Measurements from ENCODE around the gene BSCL2. TPM values are rescaled to one million over a fixed set of nuclear protein-coding genes. Genes with fewer than 3 reads are reported as not detected.
A peak's percentile ranks its signal among the peaks of the same experiment; 100 is the strongest.

Gene BSCL2
- polyA plus RNA-seq, 3 donors: 43.5 to 65.7 (median 63.3) TPM

DNA sequence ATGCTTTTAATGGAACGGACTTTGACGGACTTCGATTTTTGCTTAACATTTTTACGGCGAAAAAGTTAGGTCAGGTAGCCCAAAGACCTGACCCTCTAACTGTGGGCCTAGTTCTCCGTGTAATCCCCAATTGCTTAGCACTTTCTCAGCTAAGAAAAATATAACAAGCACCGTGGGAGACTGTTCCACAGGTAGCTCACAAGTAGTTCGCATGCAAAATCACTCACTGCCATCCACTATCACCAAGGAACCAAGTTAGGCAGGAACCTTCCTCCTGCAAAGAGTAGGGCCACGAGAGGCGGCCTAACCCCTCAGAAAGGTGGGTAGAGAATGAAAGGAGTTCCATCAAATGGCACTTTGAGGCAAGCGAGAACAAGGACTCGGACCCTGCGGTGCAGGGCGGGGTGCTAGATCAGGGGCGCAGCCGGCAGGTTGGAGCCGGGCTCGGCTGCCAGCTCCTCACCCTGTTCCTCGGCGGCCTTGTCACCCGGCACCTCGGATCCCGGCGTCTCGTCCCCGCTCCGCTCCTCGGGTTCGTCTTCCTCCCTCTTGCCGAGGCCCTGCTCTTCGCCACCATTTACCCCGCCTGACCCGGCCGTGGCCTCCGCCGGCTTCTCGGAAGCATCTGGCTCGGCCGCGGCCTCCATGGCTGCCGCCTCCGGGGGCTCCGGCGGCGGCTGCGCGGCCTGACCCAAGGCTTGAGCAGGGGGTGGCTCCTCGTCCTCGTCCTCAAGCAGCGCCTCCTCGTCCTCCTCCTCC is 19.1 kb upstream of the BSCL2 start:
- Mint-ChIP-seq H3K36me3 (peaks cover 35 to 41% of the 10 kb centered on the region in 2 donors), H3K27ac (peak overlapping the region; percentile 94 to 98 (median 98)), H3K27me3 (ENCODE audit: low read depth in 3 of 3) (no peaks in the 10 kb centered on the region), H3K4me1 (peaks cover 45% of the 10 kb centered on the region), H3K9me3 (peaks cover 0 to 3% (median 0%) of the 10 kb centered on the region in 7 donors), H3K4me3 (peak overlapping the region; percentile 91 to 98)
- Histone ChIP-seq H3K4me2 (replicated peaks; ENCODE audit: extremely low read depth, low read length, poor library complexity, severe bottlenecking) (peak overlapping the region; percentile 100), H4K20me1 (ENCODE audit: insufficient read depth, low read length) (peaks cover 57% of the 10 kb centered on the region), H3K27ac (ENCODE audit: low read depth in 1 of 2, low read length in 2 of 2) (peak overlapping the region; percentile 88 to 91), H3K9me3 (replicated peaks in 1 of 2; ENCODE audit: control insufficient read depth in 1 of 2, insufficient read depth in 1 of 2, low read length in 2 of 2) (no peaks in the 10 kb centered on the region), H3K9ac (ENCODE audit: insufficient read depth, low read length, poor library complexity, severe bottlenecking) (peak overlapping the region; percentile 91), H3K27me3 (ENCODE audit: control insufficient read depth in 2 of 2, insufficient read depth in 2 of 2, low read length in 2 of 2) (no peaks in the 10 kb centered on the region), H3K4me3 (replicated peaks in 1 of 3; ENCODE audit: low read depth in 2 of 3, low read length in 3 of 3) (peak overlapping the region; percentile 84 to 97 (median 91)), H2AFZ (ENCODE audit: insufficient read depth, low read depth, low read length, poor library complexity, severe bottlenecking) (peak overlapping the region; percentile 90), H3K36me3 (replicated peaks in 1 of 2; ENCODE audit: control insufficient read depth in 1 of 2, insufficient read depth in 2 of 2, low read length in 2 of 2) (peaks cover 33 to 40% of the 10 kb centered on the region in 2 donors), H3K4me1 (ENCODE audit: control insufficient read depth in 1 of 2, insufficient read depth in 2 of 2, low read length in 2 of 2) (peaks cover 36 to 45% of the 10 kb centered on the region in 2 donors), H3K79me2 (ENCODE audit: insufficient read depth, low read length) (peaks cover 82% of the 10 kb centered on the region)
- intact Hi-C loops (cut with micrococcal nuclease): loop anchor here (1.0 to 5.0 kb wide), 2 partner anchors 16 to 46 kb away; partner anchors contain the start of gene TAF6L (in 2 of the 2)
- WGBS (ENCODE audit: insufficient coverage): 0% methylated on average over 48 of the region's 51 CpGs
- no peak for DNase-seq
- TF ChIP-seq, protein P1, sequence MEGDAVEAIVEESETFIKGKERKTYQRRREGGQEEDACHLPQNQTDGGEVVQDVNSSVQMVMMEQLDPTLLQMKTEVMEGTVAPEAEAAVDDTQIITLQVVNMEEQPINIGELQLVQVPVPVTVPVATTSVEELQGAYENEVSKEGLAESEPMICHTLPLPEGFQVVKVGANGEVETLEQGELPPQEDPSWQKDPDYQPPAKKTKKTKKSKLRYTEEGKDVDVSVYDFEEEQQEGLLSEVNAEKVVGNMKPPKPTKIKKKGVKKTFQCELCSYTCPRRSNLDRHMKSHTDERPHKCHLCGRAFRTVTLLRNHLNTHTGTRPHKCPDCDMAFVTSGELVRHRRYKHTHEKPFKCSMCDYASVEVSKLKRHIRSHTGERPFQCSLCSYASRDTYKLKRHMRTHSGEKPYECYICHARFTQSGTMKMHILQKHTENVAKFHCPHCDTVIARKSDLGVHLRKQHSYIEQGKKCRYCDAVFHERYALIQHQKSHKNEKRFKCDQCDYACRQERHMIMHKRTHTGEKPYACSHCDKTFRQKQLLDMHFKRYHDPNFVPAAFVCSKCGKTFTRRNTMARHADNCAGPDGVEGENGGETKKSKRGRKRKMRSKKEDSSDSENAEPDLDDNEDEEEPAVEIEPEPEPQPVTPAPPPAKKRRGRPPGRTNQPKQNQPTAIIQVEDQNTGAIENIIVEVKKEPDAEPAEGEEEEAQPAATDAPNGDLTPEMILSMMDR (IDR thresholded peaks at IDR 0.05): no peak

DNA sequence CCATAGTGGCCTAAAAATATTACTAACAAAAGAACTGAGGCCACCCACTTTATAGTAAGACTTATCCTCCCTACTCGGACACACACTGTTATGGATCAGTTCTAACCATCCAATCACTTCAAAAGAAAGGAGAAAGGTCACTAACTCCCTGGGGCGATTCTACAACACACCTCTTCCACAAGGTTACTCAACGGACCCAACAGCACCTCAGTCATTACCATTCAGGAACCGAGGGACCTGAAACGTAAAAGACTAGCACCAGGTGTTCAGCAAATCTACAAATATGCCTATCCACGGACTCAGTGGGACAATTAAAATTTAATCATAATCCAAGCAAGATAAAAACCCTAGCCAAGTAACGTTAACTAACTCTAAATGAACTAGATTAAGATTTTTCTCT is 18.4 kb upstream of the BSCL2 start:
- 2% methylated on average over 7 of the region's 7 CpGs for WGBS (ENCODE audit: insufficient coverage)
- H3K36me3 ChIP-seq (replicated peaks in 1 of 2; ENCODE audit: control insufficient read depth in 1 of 2, insufficient read depth in 2 of 2, low read length in 2 of 2): peaks cover 37 to 43% of the 10 kb centered on the region in 2 donors
- Mint-ChIP-seq H3K4me3 (peak overlapping the region; percentile 91 to 98), H3K27me3 (ENCODE audit: low read depth in 3 of 3) (no peaks in the 10 kb centered on the region), H3K9me3 (peaks cover 0 to 3% (median 0%) of the 10 kb centered on the region in 7 donors), H3K27ac (peak overlapping the region; percentile 32 to 98 (median 92)), H3K36me3 (peaks cover 37 to 43% of the 10 kb centered on the region in 2 donors), H3K4me1 (peaks cover 43% of the 10 kb centered on the region)
- H2AFZ ChIP-seq (ENCODE audit: insufficient read depth, low read depth, low read length, poor library complexity, severe bottlenecking): no peak overlapping the region
- H3K9ac ChIP-seq (ENCODE audit: insufficient read depth, low read length, poor library complexity, severe bottlenecking): peak overlapping the region; percentile 91
- H3K4me1 ChIP-seq (ENCODE audit: control insufficient read depth in 1 of 2, insufficient read depth in 2 of 2, low read length in 2 of 2): peaks cover 36 to 45% of the 10 kb centered on the region in 2 donors
- peak overlapping the region; percentile 88 to 91 for H3K27ac ChIP-seq (ENCODE audit: low read depth in 1 of 2, low read length in 2 of 2)
- H3K79me2 ChIP-seq (ENCODE audit: insufficient read depth, low read length): peaks cover 82% of the 10 kb centered on the region
- H3K4me2 ChIP-seq (replicated peaks; ENCODE audit: extremely low read depth, low read length, poor library complexity, severe bottlenecking): peak overlapping the region; percentile 100
- H4K20me1 ChIP-seq (ENCODE audit: insufficient read depth, low read length): peaks cover 60% of the 10 kb centered on the region
- TF ChIP-seq, protein P1 (IDR thresholded peaks at IDR 0.05): no peak
- peak overlapping the region; percentile 84 to 97 (median 91) for H3K4me3 ChIP-seq (replicated peaks in 1 of 3; ENCODE audit: low read depth in 2 of 3, low read length in 3 of 3)
- intact Hi-C loops (cut with micrococcal nuclease): loop anchor here (1.0 to 5.0 kb wide), 2 partner anchors 15 to 47 kb away; partner anchors contain the start of gene TAF6L (in 2 of the 2)
- DNase-seq: no peak
- no peaks in the 10 kb centered on the region for H3K9me3 ChIP-seq (replicated peaks in 1 of 2; ENCODE audit: control insufficient read depth in 1 of 2, insufficient read depth in 1 of 2, low read length in 2 of 2)
- no peaks in the 10 kb centered on the region for H3K27me3 ChIP-seq (ENCODE audit: control insufficient read depth in 2 of 2, insufficient read depth in 2 of 2, low read length in 2 of 2)
